HPDE6-E6E7 (cell line): Measurements from ENCODE around the gene SESN3.
A peak's percentile ranks its signal among the peaks of the same experiment; 100 is the strongest.
"Not testable (repeated sequence)": the region's sequence is repeated elsewhere in the genome, so short reads cannot be mapped to it uniquely, and the experiment has no call there.

Experiments
- DNase-seq: peaks from one replicate; pipeline ENCODE4 v3.0.0; 2011; ENCODE audit warnings: missing footprints; ENCODE audit errors: extremely low spot score

Gene SESN3

GRCh38 chr11:95219599-95219998 lies 11.4 kb downstream of the SESN3 start:
- no peak for DNase-seq

- DNase-seq: no peak
Measured at GRCh38 chr11:95218149-95218548, 12.9 kb downstream of the SESN3 start.

- DNase-seq: no peak
Measured at GRCh38 chr11:95212609-95213008, 18.4 kb downstream of the SESN3 start.

GRCh38 chr11:95209535-95209934 lies 21.5 kb downstream of the SESN3 start:
- DNase-seq: not testable (repeated sequence)

- no peak for DNase-seq
Measured at GRCh38 chr11:95200781-95201457, 30.1 kb downstream of the SESN3 start.

- no peak for DNase-seq
Measured at GRCh38 chr11:95195831-95196230, 35.2 kb downstream of the SESN3 start.

- DNase-seq: no peak
Measured at GRCh38 chr11:95193541-95193940, 37.5 kb downstream of the SESN3 start.

- no peak for DNase-seq
Measured at GRCh38 chr11:95192717-95193116, 38.3 kb downstream of the SESN3 start.

GRCh38 chr11:95187723-95188122 lies 43.3 kb downstream of the SESN3 start:
- DNase-seq: no peak

GRCh38 chr11:95182397-95182796 lies 48.6 kb downstream of the SESN3 start:
- no peak for DNase-seq

- no peak for DNase-seq
Measured at GRCh38 chr11:95175818-95176380, 55.1 kb downstream of the SESN3 start.

- no peak for DNase-seq
Measured at GRCh38 chr11:95170294-95170693, 60.7 kb downstream of the SESN3 start.

GRCh38 chr11:95166781-95167180 lies 64.2 kb downstream of the SESN3 start:
- no peak for DNase-seq

GRCh38 chr11:95165638-95166037 lies 65.4 kb downstream of the SESN3 start:
- no peak for DNase-seq

GRCh38 chr11:95163106-95163505 lies 67.9 kb downstream of the SESN3 start:
- DNase-seq: no peak

GRCh38 chr11:95161248-95161647 lies 69.8 kb downstream of the SESN3 start:
- no peak for DNase-seq

GRCh38 chr11:95157824-95158223 lies 73.2 kb downstream of the SESN3 start:
- no peak for DNase-seq

GRCh38 chr11:95156916-95157541 lies 74.0 kb downstream of the SESN3 start:
- DNase-seq: no peak

- no peak for DNase-seq
Measured at GRCh38 chr11:95156133-95156721, 74.8 kb downstream of the SESN3 start.

GRCh38 chr11:95155385-95155784 lies 75.6 kb downstream of the SESN3 start:
- no peak for DNase-seq

- DNase-seq: peak; percentile 67
Measured at GRCh38 chr11:95154514-95154913, 76.5 kb downstream of the SESN3 start.

GRCh38 chr11:95153857-95154246 lies 77.2 kb downstream of the SESN3 start:
- DNase-seq: no peak
